Erythroblast (primary cell): ENCODE data around the gene ZNF438.

Experiments
- GATA1 ChIP-seq: IDR thresholded peaks from 2 replicates; pipeline ENCODE4 v1.6.1; 2011; ENCODE audit warnings: low read depth, mild to moderate bottlenecking, control low read depth, low read length, moderate library complexity
- POLR2A ChIP-seq: IDR thresholded peaks from 2 replicates; pipeline ENCODE4 v1.6.1; 2011; ENCODE audit warnings: mild to moderate bottlenecking, low read length

- no peak for TF ChIP-seq POLR2A
- TF ChIP-seq GATA1 = no peak
Measured at GRCh38 chr10:30850776-30851175, 180.9 kb downstream of the ZNF438 start.
